Endothelial cell of umbilical vein (primary cell): ENCODE results near the gene RGS6. TPM values are rescaled to one million over a fixed set of nuclear protein-coding genes. Genes with fewer than 3 reads are reported as not detected.

ENCODE experiments used
- BruUV-seq: library from RNA; stranded (reverse); fragments of 400-500 nt; replicated peaks from 2 replicates; lab custom pipeline; 2021; lab: Mats Ljungman, UMichigan
- CTCF ChIA-PET: fragments of 300-600, 350-600 bp; sonication (Branson Sonifier 250); formaldehyde crosslinking; loops from one replicate; lab custom pipeline; 2021; ENCODE audit warnings: antibody characterized with exemption, inconsistent platforms; lab: Charles Lee
- POLR2A ChIA-PET: fragments of 300-600, 350-600 bp; sonication (Branson Sonifier 250); formaldehyde crosslinking; loops from one replicate; lab custom pipeline; 2021; ENCODE audit warnings: antibody characterized with exemption, inconsistent platforms; lab: Charles Lee
- DNase-seq: peaks from one replicate; pipeline ENCODE4 v3.0.0-alpha.2; 2011; ENCODE audit warnings: low read depth, low spot score
- FAIRE-seq: peaks from 2 replicates; lab custom pipeline; 2011; peaks lifted over from hg19 to GRCh38; lab: Jason Lieb, UNC
- H2AFZ ChIP-seq: 2 replicates; pipeline ENCODE4 v1.6.0; 2012; ENCODE audit warnings: low read depth, low read length, control low read depth, inconsistent platforms
- H3K27ac ChIP-seq: 2 replicates; pipeline ENCODE4 v1.5.1; 2011; ENCODE audit warnings: low read depth, mild to moderate bottlenecking, control low read depth, low read length, moderate library complexity; ENCODE audit not compliant: insufficient read depth
- H3K27me3 ChIP-seq, 2 experiments: 2 replicates each; pipeline versions ENCODE4 v1.6.0 to v1.6.1; 2011; ENCODE audit warnings: low read length in 2 of 2, mixed read lengths in 1 of 2; ENCODE audit not compliant: control insufficient read depth in 2 of 2, insufficient read depth in 2 of 2
- H3K36me3 ChIP-seq, 2 experiments: 2 replicates in 1 of 2; 3 replicates in 1 of 2; pipeline ENCODE4 v1.5.1; 2011; ENCODE audit warnings: low read length in 2 of 2, mild to moderate bottlenecking in 1 of 2, moderate library complexity in 1 of 2; ENCODE audit not compliant: control insufficient read depth in 2 of 2, insufficient read depth in 2 of 2; ENCODE audit errors: extremely low read depth in 1 of 2
- H3K4me1 ChIP-seq: 3 replicates; pipeline ENCODE4 v1.5.1; 2011; ENCODE audit warnings: mild to moderate bottlenecking, low read length; ENCODE audit not compliant: control insufficient read depth, insufficient read depth; ENCODE audit errors: extremely low read depth
- H3K4me2 ChIP-seq: 2 replicates; pipeline ENCODE4 v1.6.1; 2011; ENCODE audit warnings: low read length, control low read depth, mixed read lengths; ENCODE audit not compliant: insufficient read depth
- H3K4me3 ChIP-seq, 3 experiments: fragments of 200-600 bp in 1 of 3; sonication (generic), shearing (Covaris generic) in 1 of 3; replicated peaks in 1 of 3; 2 replicates each; pipeline ENCODE4 v1.5.1; 2011 to 2016; ENCODE audit warnings: control low read depth in 3 of 3, low read length in 3 of 3, mild to moderate bottlenecking in 2 of 3, inconsistent platforms in 1 of 3, low read depth in 1 of 3, moderate library complexity in 1 of 3; ENCODE audit not compliant: insufficient read depth in 1 of 3
- H3K79me2 ChIP-seq: 2 replicates; pipeline ENCODE4 v1.6.0; 2012; ENCODE audit warnings: low read length, inconsistent platforms; ENCODE audit not compliant: control insufficient read depth, insufficient read depth
- H3K9ac ChIP-seq: replicated peaks from 2 replicates; pipeline ENCODE3; 2011; ENCODE audit warnings: low read length, control low read depth; ENCODE audit not compliant: insufficient read depth; ENCODE audit errors: extremely low read depth
- H3K9me1 ChIP-seq: replicated peaks from 3 replicates; pipeline ENCODE4 v1.6.0; 2011; ENCODE audit warnings: mild to moderate bottlenecking, low read length; ENCODE audit not compliant: control insufficient read depth, insufficient read depth; ENCODE audit errors: extremely low read depth
- H3K9me3 ChIP-seq: replicated peaks from 2 replicates; pipeline ENCODE4 v1.5.1; 2012; ENCODE audit warnings: low read length, inconsistent platforms; ENCODE audit not compliant: control insufficient read depth, insufficient read depth
- H4K20me1 ChIP-seq: replicated peaks from 2 replicates; pipeline ENCODE3; 2011; ENCODE audit warnings: mild to moderate bottlenecking, low read length; ENCODE audit not compliant: control insufficient read depth, insufficient read depth; ENCODE audit errors: extremely low read depth
- CTCF ChIP-seq, 2 donors: IDR thresholded peaks; 1 replicate in 1 of 2; 2 replicates in 1 of 2; pipeline ENCODE4 v1.5.1; 2011; ENCODE audit warnings: low read length in 2 of 2, mild to moderate bottlenecking in 2 of 2, moderate library complexity in 2 of 2, control low read depth in 1 of 2, inconsistent platforms in 1 of 2, low read depth in 1 of 2; ENCODE audit not compliant: insufficient read depth in 1 of 2; ENCODE audit errors: extremely low read depth in 1 of 2
- EZH2 ChIP-seq: IDR thresholded peaks from 2 replicates; pipeline ENCODE4 v1.6.1; 2012; ENCODE audit warnings: borderline replicate concordance, low read depth, mild to moderate bottlenecking, moderate library complexity, low read length, inconsistent platforms; ENCODE audit not compliant: severe bottlenecking
- FOS ChIP-seq: IDR thresholded peaks from 2 replicates; pipeline ENCODE4 v1.6.1; 2011; ENCODE audit warnings: mild to moderate bottlenecking, low read length, moderate library complexity, borderline replicate concordance; ENCODE audit not compliant: insufficient read depth
- GATA2 ChIP-seq: IDR thresholded peaks from 2 replicates; pipeline ENCODE4 v1.7.0; 2011; ENCODE audit warnings: low read depth, mild to moderate bottlenecking, moderate library complexity, mixed read lengths, low read length; ENCODE audit not compliant: insufficient read length, insufficient read depth
- JUN ChIP-seq: IDR thresholded peaks from 2 replicates; pipeline ENCODE4 v1.6.1; 2011; ENCODE audit warnings: borderline replicate concordance, low read depth; ENCODE audit not compliant: insufficient read length, insufficient read depth
- MYC ChIP-seq: IDR thresholded peaks from one replicate; pipeline ENCODE4 v1.6.1; 2011; ENCODE audit warnings: mild to moderate bottlenecking, low read depth, low read length
- POLR2A ChIP-seq: IDR thresholded peaks from 2 replicates; pipeline ENCODE4 v1.6.1; 2012; ENCODE audit warnings: low read depth, mild to moderate bottlenecking, control low read depth, low read length
- POLR2AphosphoS5 ChIP-seq: IDR thresholded peaks from 2 replicates; pipeline ENCODE4 v1.6.1; 2012; ENCODE audit warnings: low read depth, mild to moderate bottlenecking, control low read depth, low read length, moderate library complexity; ENCODE audit not compliant: insufficient read depth
- dilution Hi-C: fragments of 300-500 bp; cut with MboI; formaldehyde crosslinking; loops from one replicate; pipeline ENCODE4 v1.15.0; 2019; ENCODE audit warnings: low sequenced_read_pairs; ENCODE audit not compliant: extremely low pct_ligation_motif_present
- intact Hi-C: fragments of 100-400 bp; cut with micrococcal nuclease; formaldehyde crosslinking; loops from one replicate; pipeline ENCODE4 v1.10.0; 2022
- polyA plus RNA-seq, 4 experiments: library from polyadenylated mRNA; depleted of rRNA in 3 of 4; stranded (reverse) in 3 of 4; unstranded in 1 of 4; fragments of >200 nt; gene quantifications; 2 replicates each; pipeline versions ENCODE4 v1.2.1 to v1.2.3, GENCODE V29; 2011 to 2012; ENCODE audit warnings: missing spikeins in 1 of 4
- total RNA-seq: library from RNA; stranded (reverse); gene quantifications from 2 replicates; pipeline ENCODE4 v1.2.3, GENCODE V29; 2021
- TF ChIP-seq, protein P1 (sequence below): IDR thresholded peaks from 2 replicates; pipeline ENCODE4 v1.6.1; 2011; ENCODE audit not compliant: insufficient read depth, insufficient read length

Gene RGS6
- total and polyA plus RNA-seq, 2 donors (not counting 3 experiments of a cell fraction or from before 2014, with no cell fraction given) = not detected

- Histone ChIP-seq H3K79me2 (no peaks in the 10 kb centered on the region), H2AFZ (no peak overlapping the region), H3K4me1 (no peaks in the 10 kb centered on the region), H3K4me3 (no peak overlapping the region), H3K36me3 (no peaks in the 10 kb centered on the region), H3K4me2 (no peak overlapping the region), H4K20me1 (no peaks in the 10 kb centered on the region), H3K9me3 (no peaks in the 10 kb centered on the region), H3K27me3 (no peaks in the 10 kb centered on the region), H3K9me1 (no peaks in the 10 kb centered on the region), H3K9ac (no peak overlapping the region), H3K27ac (no peak overlapping the region)
- no peak for TF ChIP-seq EZH2
- no peak for TF ChIP-seq POLR2A
- TF ChIP-seq POLR2AphosphoS5 = no peak
- TF ChIP-seq MYC = no peak
- TF ChIP-seq FOS = no peak
- no peak for TF ChIP-seq GATA2
- no peak for TF ChIP-seq CTCF (IDR thresholded peaks at IDR 0.05; ENCODE audit: extremely low read depth in 1 of 2, insufficient read depth in 1 of 2, low read depth in 1 of 2, low read length in 2 of 2)
- TF ChIP-seq, protein P1, sequence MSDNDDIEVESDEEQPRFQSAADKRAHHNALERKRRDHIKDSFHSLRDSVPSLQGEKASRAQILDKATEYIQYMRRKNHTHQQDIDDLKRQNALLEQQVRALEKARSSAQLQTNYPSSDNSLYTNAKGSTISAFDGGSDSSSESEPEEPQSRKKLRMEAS = no peak
- no peak for TF ChIP-seq JUN
- CTCF ChIA-PET = no interaction called here
- no TSS peak for BruUV-seq
- intact Hi-C loops (no loop called here), dilution Hi-C loops (no loop called here)
- FAIRE-seq = no peak
- DNase-seq = no peak
- POLR2A ChIA-PET = no interaction called here
Observed at GRCh38 chr14:72261068-72261467, 328.8 kb downstream of the RGS6 start.
